ENCODE results near the gene CHD1.

The CHD1 gene

DNA sequence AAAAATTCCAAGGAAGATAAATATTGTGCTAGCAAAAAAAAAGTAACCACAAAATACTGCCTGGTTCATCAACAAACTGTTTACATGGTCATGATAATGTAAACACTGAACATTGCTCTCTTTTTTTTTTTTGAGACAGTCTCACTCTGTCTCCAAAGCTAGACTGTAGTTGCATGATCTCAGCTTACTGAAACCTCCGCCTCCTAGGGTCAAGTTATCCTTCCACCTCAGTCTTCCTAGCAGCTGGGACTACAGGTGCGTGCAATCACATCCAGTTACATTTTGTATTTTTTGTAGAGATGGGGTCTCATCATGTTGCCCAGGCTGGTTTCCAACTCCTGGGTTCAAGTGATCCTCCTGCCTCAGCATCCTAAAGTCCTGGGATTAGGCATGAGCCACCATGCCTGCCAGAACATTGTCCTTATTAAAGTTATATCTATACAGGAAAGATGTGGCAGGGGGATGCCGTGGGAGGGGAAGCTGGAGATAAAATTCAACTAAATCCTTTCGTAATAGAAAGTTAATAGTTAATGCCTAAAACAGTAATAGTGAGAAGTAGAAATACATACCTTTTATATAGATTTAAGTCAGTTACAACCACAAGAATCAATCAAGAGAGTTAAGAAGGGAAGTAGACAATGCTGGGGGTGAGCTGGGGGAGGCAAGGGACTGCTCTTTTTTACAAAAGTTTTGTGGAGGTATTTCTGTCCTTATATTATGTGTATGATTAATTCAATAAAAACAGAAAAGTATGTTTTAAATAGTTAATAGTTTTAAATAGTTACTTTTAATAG is 103.0 kb downstream of the CHD1 start:
- Histone ChIP-seq H3K27me3 (peaks cover 8% of the 10 kb centered on the region), H3K9me3 (no peaks in the 10 kb centered on the region), H3K4me3 (ENCODE audit: low read depth in 1 of 2, low read length in 1 of 2) (no peak overlapping the region), H3K4me1 (ENCODE audit: control insufficient read depth in 1 of 2, insufficient read depth in 1 of 2, low read depth in 1 of 2, low read length in 1 of 2) (no peaks in the 10 kb centered on the region), H3K27ac (no peak overlapping the region), H3K36me3 (no peaks in the 10 kb centered on the region)
- TF ChIP-seq, protein P1, sequence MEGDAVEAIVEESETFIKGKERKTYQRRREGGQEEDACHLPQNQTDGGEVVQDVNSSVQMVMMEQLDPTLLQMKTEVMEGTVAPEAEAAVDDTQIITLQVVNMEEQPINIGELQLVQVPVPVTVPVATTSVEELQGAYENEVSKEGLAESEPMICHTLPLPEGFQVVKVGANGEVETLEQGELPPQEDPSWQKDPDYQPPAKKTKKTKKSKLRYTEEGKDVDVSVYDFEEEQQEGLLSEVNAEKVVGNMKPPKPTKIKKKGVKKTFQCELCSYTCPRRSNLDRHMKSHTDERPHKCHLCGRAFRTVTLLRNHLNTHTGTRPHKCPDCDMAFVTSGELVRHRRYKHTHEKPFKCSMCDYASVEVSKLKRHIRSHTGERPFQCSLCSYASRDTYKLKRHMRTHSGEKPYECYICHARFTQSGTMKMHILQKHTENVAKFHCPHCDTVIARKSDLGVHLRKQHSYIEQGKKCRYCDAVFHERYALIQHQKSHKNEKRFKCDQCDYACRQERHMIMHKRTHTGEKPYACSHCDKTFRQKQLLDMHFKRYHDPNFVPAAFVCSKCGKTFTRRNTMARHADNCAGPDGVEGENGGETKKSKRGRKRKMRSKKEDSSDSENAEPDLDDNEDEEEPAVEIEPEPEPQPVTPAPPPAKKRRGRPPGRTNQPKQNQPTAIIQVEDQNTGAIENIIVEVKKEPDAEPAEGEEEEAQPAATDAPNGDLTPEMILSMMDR (IDR thresholded peaks at IDR 0.05) = no peak

DNA sequence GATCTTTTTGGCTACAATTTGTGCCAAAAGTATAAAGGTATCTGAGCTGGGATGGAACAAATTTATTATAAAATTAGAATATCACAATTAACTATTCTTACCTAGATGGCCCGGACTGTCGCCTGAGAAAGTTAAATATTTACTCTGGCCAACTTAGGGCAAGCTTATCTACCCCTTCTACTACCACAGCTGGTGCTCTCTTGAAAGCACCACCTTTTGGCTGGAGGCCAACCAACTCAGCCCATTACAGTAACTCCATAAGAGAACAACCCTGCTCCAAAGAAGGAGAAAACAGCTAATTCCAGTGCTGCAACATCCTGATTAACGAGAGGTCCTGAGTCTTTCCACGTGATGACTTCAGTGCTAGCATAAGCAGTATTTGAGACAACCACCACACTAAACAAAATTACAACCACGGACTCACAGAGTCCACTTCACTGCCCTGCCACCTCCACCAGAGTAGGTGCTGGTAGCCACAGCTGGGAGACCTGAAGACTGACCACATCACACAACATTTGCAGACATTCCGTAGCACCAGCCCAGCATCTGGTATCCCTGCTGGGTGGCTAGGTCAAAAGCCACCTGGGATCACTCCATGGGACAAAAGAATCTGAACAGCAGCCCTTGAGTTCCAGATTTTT is 112.1 kb downstream of the CHD1 start:
- TF ChIP-seq, protein P1 (IDR thresholded peaks at IDR 0.05) = no peak
- H3K36me3 ChIP-seq = no peaks in the 10 kb centered on the region

DNA sequence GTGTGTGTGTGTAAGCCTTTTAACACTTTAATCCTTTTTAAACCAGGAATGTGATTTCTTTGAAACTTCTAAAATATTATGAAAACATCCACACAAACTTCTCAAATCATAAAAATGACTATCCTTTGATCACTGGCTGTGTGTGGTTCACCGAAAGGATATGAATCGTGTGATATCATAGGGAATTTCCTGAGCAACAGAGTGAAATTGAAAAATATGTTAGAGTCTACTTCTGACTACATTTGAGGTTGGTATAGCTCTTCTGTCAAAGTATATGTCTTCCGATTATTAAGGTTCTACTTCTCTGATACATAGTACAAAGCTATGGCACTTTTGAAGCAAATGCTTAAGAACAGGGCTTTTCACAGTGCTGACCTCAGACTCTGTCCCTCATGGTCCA is 115.1 kb downstream of the CHD1 start:
- TF ChIP-seq, protein P1 (IDR thresholded peaks at IDR 0.05) = no peak
- Histone ChIP-seq H3K4me1 (ENCODE audit: control insufficient read depth in 1 of 2, insufficient read depth in 1 of 2, low read depth in 1 of 2, low read length in 1 of 2) (no peaks in the 10 kb centered on the region), H3K27ac (no peak overlapping the region), H3K4me3 (ENCODE audit: low read depth in 1 of 2, low read length in 1 of 2) (no peak overlapping the region), H3K9me3 (no peaks in the 10 kb centered on the region), H3K27me3 (peaks cover 4% of the 10 kb centered on the region), H3K36me3 (no peaks in the 10 kb centered on the region)

More for the DNA sequence above, 112.1 kb downstream of the CHD1 start:
- Histone ChIP-seq H3K27me3 (peaks cover 4% of the 10 kb centered on the region), H3K4me1 (ENCODE audit: control insufficient read depth in 1 of 2, insufficient read depth in 1 of 2, low read depth in 1 of 2, low read length in 1 of 2) (no peaks in the 10 kb centered on the region), H3K4me3 (ENCODE audit: low read depth in 1 of 2, low read length in 1 of 2) (no peak overlapping the region), H3K9me3 (no peaks in the 10 kb centered on the region), H3K27ac (no peak overlapping the region)

DNA sequence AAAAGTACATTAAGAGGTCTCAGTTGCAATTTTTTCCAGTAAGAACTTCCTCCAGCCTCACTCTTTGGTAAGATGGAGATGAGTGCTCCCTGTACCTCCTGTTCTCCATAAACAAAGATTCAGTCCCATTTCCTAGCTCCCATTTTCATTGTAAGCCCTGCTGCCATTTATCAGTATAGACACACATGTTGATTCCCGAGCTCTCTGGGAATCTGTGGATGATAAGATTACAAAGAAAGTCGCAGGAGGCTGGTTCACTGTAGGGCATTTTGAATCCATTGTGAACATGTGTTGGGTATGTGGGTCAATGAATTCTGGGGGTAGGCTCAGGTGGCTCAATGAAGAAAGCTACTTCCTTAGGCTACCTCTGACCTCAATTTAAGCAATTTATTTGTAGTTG is 118.6 kb downstream of the CHD1 start:
- H3K9me3 ChIP-seq = peaks cover 7% of the 10 kb centered on the region
- H3K27me3 ChIP-seq = no peaks in the 10 kb centered on the region
- TF ChIP-seq, protein P1 (IDR thresholded peaks at IDR 0.05) = no peak

DNA sequence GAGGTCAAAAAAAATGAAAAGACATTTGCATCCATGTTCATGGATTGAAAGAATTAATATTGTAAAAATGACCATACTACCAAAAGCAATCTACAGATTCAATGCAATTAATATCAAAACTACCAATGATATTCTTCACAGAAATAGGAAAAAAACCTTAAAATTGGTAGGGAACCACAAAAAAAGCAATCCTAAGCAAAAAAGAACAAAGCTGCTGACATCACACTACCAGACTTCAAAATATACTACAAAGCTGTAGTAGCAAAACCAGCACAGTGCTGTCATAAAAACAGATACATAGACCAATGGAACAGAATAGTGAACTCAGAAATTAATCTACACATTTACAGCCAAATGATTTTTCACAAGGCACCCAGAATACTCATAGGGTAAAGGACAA is 121.0 kb downstream of the CHD1 start:
- Histone ChIP-seq H3K9me3 (peaks cover 7% of the 10 kb centered on the region), H3K27me3 (no peaks in the 10 kb centered on the region), H3K36me3 (no peaks in the 10 kb centered on the region), H3K4me3 (ENCODE audit: low read depth in 1 of 2, low read length in 1 of 2) (no peak overlapping the region), H3K27ac (no peak overlapping the region), H3K4me1 (ENCODE audit: control insufficient read depth in 1 of 2, insufficient read depth in 1 of 2, low read depth in 1 of 2, low read length in 1 of 2) (no peaks in the 10 kb centered on the region)
- TF ChIP-seq, protein P1 (IDR thresholded peaks at IDR 0.05) = no peak

More for the DNA sequence above, 118.6 kb downstream of the CHD1 start:
- no peak overlapping the region for H3K4me3 ChIP-seq (ENCODE audit: low read depth in 1 of 2, low read length in 1 of 2)
- no peaks in the 10 kb centered on the region for H3K36me3 ChIP-seq
- H3K27ac ChIP-seq = no peak overlapping the region
- no peaks in the 10 kb centered on the region for H3K4me1 ChIP-seq (ENCODE audit: control insufficient read depth in 1 of 2, insufficient read depth in 1 of 2, low read depth in 1 of 2, low read length in 1 of 2)
